Bronchial epithelial cell (primary cell): ENCODE data around the gene SVOP. TPM values are rescaled to one million over a fixed set of nuclear protein-coding genes. Genes with fewer than 3 reads are reported as not detected.
A peak's percentile ranks its signal among the peaks of the same experiment; 100 is the strongest.

Source experiments
- DNase-seq: peaks from one replicate; pipeline ENCODE4 v3.0.0-alpha.2; 2010; ENCODE audit warnings: low read depth
- FAIRE-seq: peaks from 2 replicates; lab custom pipeline; 2011; peaks lifted over from hg19 to GRCh38; lab: Jason Lieb, UNC
- H3K27me3 ChIP-seq: 2 replicates; pipeline ENCODE4 v1.5.1; 2011; ENCODE audit warnings: low read length; ENCODE audit not compliant: control insufficient read depth, insufficient read depth
- H3K36me3 ChIP-seq: 2 replicates; pipeline ENCODE4 v1.5.1; 2011; ENCODE audit warnings: low read length; ENCODE audit not compliant: control insufficient read depth, insufficient read depth
- H3K4me3 ChIP-seq: 2 replicates; pipeline ENCODE4 v1.5.1; 2011; ENCODE audit warnings: mild to moderate bottlenecking, low read depth, low read length, control low read depth
- total RNA-seq: library from RNA; depleted of rRNA; stranded (reverse); fragments of >200 nt; gene quantifications from 2 replicates; pipeline ENCODE4 v1.2.1, GENCODE V29; 2014
- TF ChIP-seq, protein P1 (sequence below): IDR thresholded peaks from 2 replicates; pipeline ENCODE4 v1.5.1; 2011; ENCODE audit warnings: mild to moderate bottlenecking, moderate library complexity, low read length, control low read depth, inconsistent platforms; ENCODE audit not compliant: insufficient read depth, severe bottlenecking

Gene SVOP
- total RNA-seq, 1 donor from 2014 or later: not detected

DNA sequence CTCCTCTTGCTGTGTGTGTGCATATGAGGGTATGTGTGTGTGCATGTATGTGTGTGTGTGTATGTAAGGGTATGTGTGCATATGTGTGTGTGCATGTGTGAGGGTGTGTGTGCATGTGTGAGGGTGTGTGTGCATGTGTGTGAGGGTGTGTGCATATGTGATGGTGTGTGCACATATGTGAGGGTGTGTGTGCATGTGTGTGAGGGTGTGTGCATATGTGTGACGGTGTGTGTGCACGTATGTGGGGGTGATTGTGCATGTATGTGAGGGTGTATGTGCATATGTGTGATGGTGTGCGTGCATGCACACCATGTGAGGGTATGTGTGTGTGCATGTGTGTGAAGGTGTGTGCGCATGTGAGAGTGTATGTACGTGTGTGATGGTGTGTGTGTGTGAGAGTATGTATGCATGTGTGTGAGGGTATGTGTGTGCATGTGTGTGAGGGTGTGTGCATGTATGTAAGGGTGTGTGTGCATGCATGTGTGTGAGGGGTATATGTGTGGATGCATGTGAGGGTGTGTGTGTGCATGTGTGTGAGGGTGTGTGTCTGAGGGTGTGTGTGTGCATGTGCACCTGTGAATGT is 125.6 kb downstream of the SVOP start:
- Histone ChIP-seq H3K36me3 (no peaks in the 10 kb centered on the region), H3K4me3 (no peak overlapping the region), H3K27me3 (no peaks in the 10 kb centered on the region)
- peak; percentile 97 for FAIRE-seq
- TF ChIP-seq, protein P1, sequence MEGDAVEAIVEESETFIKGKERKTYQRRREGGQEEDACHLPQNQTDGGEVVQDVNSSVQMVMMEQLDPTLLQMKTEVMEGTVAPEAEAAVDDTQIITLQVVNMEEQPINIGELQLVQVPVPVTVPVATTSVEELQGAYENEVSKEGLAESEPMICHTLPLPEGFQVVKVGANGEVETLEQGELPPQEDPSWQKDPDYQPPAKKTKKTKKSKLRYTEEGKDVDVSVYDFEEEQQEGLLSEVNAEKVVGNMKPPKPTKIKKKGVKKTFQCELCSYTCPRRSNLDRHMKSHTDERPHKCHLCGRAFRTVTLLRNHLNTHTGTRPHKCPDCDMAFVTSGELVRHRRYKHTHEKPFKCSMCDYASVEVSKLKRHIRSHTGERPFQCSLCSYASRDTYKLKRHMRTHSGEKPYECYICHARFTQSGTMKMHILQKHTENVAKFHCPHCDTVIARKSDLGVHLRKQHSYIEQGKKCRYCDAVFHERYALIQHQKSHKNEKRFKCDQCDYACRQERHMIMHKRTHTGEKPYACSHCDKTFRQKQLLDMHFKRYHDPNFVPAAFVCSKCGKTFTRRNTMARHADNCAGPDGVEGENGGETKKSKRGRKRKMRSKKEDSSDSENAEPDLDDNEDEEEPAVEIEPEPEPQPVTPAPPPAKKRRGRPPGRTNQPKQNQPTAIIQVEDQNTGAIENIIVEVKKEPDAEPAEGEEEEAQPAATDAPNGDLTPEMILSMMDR: no peak
- DNase-seq: no peak

DNA sequence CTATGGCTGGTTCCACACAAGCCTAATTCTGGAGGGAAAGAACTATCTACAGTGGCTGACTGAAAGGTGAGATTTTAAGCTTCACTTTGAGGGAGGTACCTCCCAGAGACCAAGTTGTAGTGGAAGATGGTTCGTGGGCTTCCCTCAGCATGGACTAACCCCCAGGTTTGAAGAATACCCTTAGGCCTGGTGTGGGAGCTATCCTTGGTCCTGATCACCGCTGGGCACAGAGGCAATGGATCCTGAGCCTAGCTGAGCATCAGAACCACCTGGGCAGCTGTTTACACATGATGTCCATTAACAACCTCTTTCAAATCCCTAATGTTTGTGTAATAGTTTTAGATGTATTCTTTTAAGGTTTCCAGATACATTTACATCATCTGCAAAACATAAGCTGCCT is 130.7 kb downstream of the SVOP start:
- Histone ChIP-seq H3K4me3 (no peak overlapping the region), H3K27me3 (no peaks in the 10 kb centered on the region), H3K36me3 (no peaks in the 10 kb centered on the region)
- FAIRE-seq (no peak), DNase-seq (no peak)
- TF ChIP-seq, protein P1: no peak

DNA sequence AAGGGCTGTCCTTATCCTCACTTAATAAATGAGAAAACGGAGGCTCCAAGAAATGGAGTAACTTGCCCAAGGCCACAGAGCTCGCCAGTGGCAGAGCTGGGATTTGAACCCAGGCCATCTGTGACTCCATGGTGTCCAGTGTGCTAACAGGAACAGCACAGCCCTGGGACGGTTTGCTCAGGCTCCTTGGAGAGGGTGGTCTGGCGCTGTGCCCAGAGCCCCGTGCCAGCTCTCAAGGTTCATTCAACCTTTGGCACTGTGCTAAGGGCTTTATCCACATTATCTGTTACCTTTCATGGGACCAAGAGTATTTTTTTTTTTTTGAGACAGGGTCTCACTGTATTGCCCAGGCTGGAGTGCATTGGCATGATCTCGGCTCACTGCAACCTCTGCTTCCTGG is 132.8 kb downstream of the SVOP start:
- no peak overlapping the region for H3K4me3 ChIP-seq
- no peak for DNase-seq
- TF ChIP-seq, protein P1: no peak
- no peaks in the 10 kb centered on the region for H3K27me3 ChIP-seq
- no peaks in the 10 kb centered on the region for H3K36me3 ChIP-seq
- no peak for FAIRE-seq

DNA sequence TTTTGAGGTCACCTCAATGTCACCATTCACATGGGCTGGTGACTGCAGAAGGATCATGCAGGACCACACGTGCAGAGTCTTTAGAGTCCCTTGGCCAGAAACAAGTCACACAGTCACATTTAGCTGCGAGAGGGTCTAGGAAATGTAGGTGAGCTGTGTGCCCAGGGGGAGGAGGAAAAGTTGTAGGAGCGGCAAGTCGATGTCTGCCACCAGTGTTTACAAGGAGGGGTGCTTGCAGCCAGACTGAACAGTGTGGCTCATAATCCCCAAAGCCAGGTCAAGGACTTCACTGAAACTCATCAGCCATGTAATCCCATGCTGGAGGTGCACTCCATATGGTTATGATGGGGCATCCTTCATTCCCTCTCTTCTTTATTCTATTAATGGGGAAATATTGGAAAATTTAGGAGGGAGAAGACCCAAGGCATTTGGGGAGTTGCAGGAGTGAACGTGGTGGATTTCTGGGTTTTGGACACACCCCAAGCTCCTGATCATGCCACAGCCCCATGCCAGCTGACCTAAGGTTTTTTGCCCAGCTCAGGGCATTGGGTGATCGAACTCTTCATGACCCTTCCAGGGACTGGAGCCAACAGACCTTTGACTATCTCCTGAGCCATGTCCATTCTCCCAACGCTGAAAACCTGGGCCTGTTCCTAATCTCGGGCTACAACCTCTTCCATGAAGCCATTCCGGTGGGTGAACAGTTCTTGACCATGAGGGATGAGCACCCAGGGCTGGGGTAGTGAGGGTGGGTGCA is 133.8 kb downstream of the SVOP start:
- FAIRE-seq: peak; percentile 13

DNA sequence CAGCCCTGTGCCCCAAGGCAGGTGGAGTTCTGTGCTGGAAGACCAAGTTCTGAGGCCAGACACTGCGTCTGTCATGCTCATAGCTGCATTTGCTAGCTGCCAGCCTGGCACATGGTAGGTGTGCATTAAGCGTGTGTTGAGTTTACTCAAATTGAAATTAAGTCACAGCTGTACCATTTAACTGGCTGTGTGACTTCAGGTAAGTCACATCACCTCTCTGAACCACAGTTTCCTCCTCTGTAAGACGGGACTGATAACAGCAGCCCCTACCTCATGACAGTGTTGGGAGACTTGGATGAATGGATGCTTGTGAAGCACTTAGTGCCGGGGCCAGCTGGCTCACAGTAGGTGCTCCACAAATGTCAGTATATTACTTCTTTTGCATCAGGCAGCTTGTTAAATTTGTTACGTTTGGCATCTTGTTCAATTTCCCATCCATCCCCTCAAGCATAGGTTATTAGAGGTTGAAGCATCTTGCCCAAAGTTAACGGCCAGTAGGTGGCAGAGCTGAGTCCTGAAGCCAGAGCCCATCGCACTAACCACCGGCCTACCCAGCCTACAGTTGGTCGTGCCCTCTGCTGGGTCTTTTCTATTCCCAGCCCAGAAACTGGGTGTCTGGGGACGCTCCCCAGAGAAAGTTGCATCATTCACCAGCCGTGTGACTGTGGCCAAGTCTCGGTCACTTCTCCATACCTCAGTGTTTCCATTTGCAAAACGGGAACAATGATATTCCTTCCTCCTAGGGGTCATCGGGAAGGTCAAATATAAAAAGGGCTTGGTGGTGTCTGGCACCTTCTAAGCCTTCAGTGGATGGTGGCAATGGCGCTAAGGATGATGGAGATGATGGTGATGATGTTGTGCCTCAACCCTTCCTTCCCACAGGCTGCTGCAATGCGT is 136.5 kb downstream of the SVOP start:
- no peak overlapping the region for H3K4me3 ChIP-seq
- peak; percentile 47 for FAIRE-seq
- peak; percentile 26 for DNase-seq
- no peaks in the 10 kb centered on the region for H3K36me3 ChIP-seq
- peaks cover 1% of the 10 kb centered on the region for H3K27me3 ChIP-seq
- TF ChIP-seq, protein P1: peak; percentile 71

More for the DNA sequence above, 133.8 kb downstream of the SVOP start:
- DNase-seq: no peak
- Histone ChIP-seq H3K27me3 (no peaks in the 10 kb centered on the region), H3K4me3 (no peak overlapping the region), H3K36me3 (no peaks in the 10 kb centered on the region)
- TF ChIP-seq, protein P1: no peak
